ENCODE results near the gene CSNK1E.
A peak's percentile ranks its signal among the peaks of the same experiment; 100 is the strongest.

CSNK1E gene

GRCh38 chr22:38318792-38319773 lies 1.9 kb upstream of the CSNK1E start:
- no peaks in the 10 kb centered on the region for H3K27me3 ChIP-seq (ENCODE audit: control insufficient read depth, insufficient read depth, low read length)
- H2AFZ ChIP-seq: no peak overlapping the region
- H3K4me2 ChIP-seq (ENCODE audit: low read length): no peak overlapping the region
- no peaks in the 10 kb centered on the region for H3K79me2 ChIP-seq
- H3K4me3 ChIP-seq (ENCODE audit: low read depth, low read length): no peak overlapping the region
- H3K36me3 ChIP-seq (ENCODE audit: control insufficient read depth, insufficient read depth, low read length): no peaks in the 10 kb centered on the region
- H3K27ac ChIP-seq: peak overlapping the region; percentile 79
- no peaks in the 10 kb centered on the region for H3K4me1 ChIP-seq
- no peak for TF ChIP-seq CTCF (IDR thresholded peaks at IDR 0.05)
- H3K9me3 ChIP-seq (ENCODE audit: control insufficient read depth, low read length): no peaks in the 10 kb centered on the region
- no peak overlapping the region for H3K9ac ChIP-seq

GRCh38 chr22:38317995-38318715 lies 922 bp upstream of the CSNK1E start:
- TF ChIP-seq CTCF (IDR thresholded peaks at IDR 0.05): no peak
- Histone ChIP-seq H3K79me2 (no peaks in the 10 kb centered on the region), H3K36me3 (ENCODE audit: control insufficient read depth, insufficient read depth, low read length) (no peaks in the 10 kb centered on the region), H3K4me2 (ENCODE audit: low read length) (peak overlapping the region; percentile 93), H2AFZ (peak overlapping the region; percentile 97), H3K9ac (no peak overlapping the region), H3K27me3 (ENCODE audit: control insufficient read depth, insufficient read depth, low read length) (no peaks in the 10 kb centered on the region), H3K4me1 (no peaks in the 10 kb centered on the region), H3K27ac (peak overlapping the region; percentile 79), H3K4me3 (ENCODE audit: low read depth, low read length) (no peak overlapping the region), H3K9me3 (ENCODE audit: control insufficient read depth, low read length) (no peaks in the 10 kb centered on the region)

GRCh38 chr22:38316364-38317121 lies 690 bp downstream of the CSNK1E start:
- no peaks in the 10 kb centered on the region for H3K4me1 ChIP-seq
- H3K4me2 ChIP-seq (ENCODE audit: low read length): peak overlapping the region; percentile 82
- no peak for TF ChIP-seq CTCF (IDR thresholded peaks at IDR 0.05)

GRCh38 chr22:38315823-38316363 lies 1.3 kb downstream of the CSNK1E start:
- H2AFZ ChIP-seq: peak overlapping the region; percentile 69
- no peak for TF ChIP-seq CTCF (IDR thresholded peaks at IDR 0.05)
- H3K9ac ChIP-seq: peak overlapping the region; percentile 73
- no peaks in the 10 kb centered on the region for H3K9me3 ChIP-seq (ENCODE audit: control insufficient read depth, low read length)
- no peaks in the 10 kb centered on the region for H3K27me3 ChIP-seq (ENCODE audit: control insufficient read depth, insufficient read depth, low read length)
- H3K79me2 ChIP-seq: peaks cover 3% of the 10 kb centered on the region
- H3K36me3 ChIP-seq (ENCODE audit: control insufficient read depth, insufficient read depth, low read length): no peaks in the 10 kb centered on the region
- peak overlapping the region; percentile 84 for H3K27ac ChIP-seq
- H3K4me2 ChIP-seq (ENCODE audit: low read length): peak overlapping the region; percentile 82
- H3K4me1 ChIP-seq: no peaks in the 10 kb centered on the region
- peak overlapping the region; percentile 90 for H3K4me3 ChIP-seq (ENCODE audit: low read depth, low read length)

More at GRCh38 chr22:38316364-38317121, 690 bp downstream of the CSNK1E start:
- peak overlapping the region; percentile 90 for H3K4me3 ChIP-seq (ENCODE audit: low read depth, low read length)
- peaks cover 3% of the 10 kb centered on the region for H3K79me2 ChIP-seq
- H3K27me3 ChIP-seq (ENCODE audit: control insufficient read depth, insufficient read depth, low read length): no peaks in the 10 kb centered on the region
- H3K9ac ChIP-seq: peak overlapping the region; percentile 73
- peak overlapping the region; percentile 84 for H3K27ac ChIP-seq
- no peaks in the 10 kb centered on the region for H3K9me3 ChIP-seq (ENCODE audit: control insufficient read depth, low read length)
- H3K36me3 ChIP-seq (ENCODE audit: control insufficient read depth, insufficient read depth, low read length): no peaks in the 10 kb centered on the region
- H2AFZ ChIP-seq: peak overlapping the region; percentile 69
